NCI-H1092 (cell line): ENCODE data around the gene SDC4.
"Not testable (repeated sequence)": the region's sequence is repeated elsewhere in the genome, so short reads cannot be mapped to it uniquely, and the experiment has no call there.

ENCODE experiments used
- DNase-seq: peaks from one replicate; lab custom pipeline; 2025; lab: John Stamatoyannopoulos, UW

Gene SDC4

GRCh38 chr20:45363611-45364492 lies 15.6 kb upstream of the SDC4 start:
- DNase-seq = no peak

DNA sequence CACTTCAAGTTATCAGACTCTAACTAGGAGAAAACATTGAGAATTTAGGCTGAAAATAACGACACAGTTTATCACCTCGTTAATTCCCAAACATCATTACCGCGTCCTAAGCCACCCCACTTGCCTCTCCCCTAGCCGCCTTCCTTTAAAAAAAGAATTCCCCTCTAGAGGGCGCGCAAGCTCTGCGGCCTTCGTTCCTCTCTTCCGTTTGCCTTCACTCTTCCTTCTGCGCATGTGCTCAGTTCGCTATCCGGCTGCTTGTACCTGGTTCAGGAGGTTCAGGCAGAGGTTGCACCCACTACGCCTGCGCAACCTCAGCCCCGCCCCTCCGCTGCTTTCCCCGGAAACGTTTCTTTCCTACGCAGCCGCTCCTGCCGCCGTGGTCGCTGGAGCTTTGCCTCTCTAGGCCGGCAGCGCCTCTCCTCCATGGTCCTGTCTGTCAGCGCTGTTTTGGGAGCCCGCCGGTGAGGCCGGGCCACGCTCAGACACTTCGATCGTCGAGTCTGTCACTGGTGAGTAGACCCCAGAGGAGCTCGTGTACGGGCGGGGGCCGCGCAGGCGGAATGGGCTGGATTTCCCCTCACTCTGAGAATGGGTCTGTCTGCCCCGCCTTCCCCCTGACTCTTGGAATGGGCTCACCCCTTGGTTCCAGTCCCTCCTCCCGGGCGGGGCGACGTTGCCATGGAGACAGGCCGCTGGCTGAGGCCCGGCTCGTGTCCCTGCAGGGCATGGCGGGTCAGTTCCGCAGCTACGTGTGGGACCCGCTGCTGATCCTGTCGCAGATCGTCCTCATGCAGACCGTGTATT lies 14.8 kb upstream of the SDC4 start, which contains the start of gene SYS1:
Gene SYS1 (plus strand): TSS at position 353 of the 807 bp plus-strand sequence. CDS start 376 bp downstream, at position 729.
- DNase-seq = peak; percentile 99

DNA sequence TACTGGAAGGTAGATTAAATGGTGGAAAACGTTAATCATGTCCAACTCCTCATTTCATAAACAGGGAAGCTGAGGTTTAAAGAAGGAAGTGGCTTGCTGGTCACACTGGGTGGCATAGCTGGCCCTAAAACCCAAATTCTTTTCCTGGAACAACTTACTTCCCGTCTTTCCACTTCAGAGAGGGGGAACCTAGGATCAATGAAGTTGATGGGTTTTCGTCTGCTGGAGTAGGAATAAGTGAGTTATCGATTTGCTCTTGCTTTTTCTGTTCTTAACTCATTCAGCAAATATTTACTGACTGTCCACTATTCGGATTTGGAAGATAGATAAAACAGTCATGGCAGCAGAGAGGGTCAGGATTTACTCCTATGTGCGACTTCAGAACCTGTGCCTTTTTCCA lies 13.6 kb upstream of the SDC4 start:
- DNase-seq = no peak

DNA sequence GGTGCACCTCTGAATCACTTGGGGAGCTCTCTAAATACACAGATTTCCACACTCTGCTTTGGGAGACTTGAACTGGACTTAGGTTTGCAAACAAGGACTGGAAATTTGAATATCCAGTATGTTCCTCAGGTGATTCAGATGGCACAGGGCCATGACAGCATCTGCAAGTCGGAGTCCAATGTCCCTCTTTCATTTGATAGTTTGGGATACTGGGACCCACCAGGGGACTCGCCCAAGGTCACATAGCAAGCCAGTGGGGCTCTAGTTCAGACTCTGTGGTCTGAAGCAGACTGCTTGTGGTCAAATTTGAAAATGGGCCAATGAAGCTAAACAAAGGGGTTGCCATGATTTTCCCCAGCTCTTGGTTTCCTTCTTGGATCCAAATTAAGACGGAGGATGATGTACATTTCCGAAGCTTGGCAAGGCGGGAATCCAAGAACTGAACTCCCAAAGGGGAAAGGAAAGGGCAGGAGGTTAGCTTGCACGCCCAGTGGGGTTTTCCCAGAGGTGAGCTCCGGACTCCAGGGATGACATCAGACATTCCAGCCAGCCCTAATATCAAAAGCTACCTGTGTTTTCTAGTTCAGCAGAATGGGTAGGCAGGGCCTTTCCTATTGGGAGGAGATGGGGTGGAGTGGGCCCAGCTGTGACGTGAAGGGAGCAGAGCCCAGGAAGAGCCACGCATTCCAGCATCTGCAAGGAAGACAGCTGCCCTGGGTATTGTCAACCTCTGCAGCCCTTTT lies 11.4 kb upstream of the SDC4 start:
- DNase-seq = no peak

DNA sequence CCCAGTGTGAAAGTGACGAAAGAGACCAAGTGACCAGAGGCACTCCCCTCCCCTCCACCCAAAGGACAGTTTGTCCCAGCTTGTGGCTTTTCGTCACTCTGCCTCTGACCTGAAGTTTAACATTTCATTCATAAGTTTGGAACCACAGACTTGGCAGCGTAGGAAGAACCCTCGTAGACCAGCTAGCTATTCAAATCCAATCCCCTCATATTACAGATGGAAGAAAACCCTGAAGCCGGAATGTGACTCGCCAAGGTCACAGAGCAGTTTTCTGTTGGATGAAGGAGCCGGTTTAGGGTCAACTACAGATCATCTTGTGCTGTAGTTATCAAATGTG lies 10.8 kb upstream of the SDC4 start:
- no peak for DNase-seq

- no peak for DNase-seq
Observed at GRCh38 chr20:45358282-45359068, 10.3 kb upstream of the SDC4 start.

DNA sequence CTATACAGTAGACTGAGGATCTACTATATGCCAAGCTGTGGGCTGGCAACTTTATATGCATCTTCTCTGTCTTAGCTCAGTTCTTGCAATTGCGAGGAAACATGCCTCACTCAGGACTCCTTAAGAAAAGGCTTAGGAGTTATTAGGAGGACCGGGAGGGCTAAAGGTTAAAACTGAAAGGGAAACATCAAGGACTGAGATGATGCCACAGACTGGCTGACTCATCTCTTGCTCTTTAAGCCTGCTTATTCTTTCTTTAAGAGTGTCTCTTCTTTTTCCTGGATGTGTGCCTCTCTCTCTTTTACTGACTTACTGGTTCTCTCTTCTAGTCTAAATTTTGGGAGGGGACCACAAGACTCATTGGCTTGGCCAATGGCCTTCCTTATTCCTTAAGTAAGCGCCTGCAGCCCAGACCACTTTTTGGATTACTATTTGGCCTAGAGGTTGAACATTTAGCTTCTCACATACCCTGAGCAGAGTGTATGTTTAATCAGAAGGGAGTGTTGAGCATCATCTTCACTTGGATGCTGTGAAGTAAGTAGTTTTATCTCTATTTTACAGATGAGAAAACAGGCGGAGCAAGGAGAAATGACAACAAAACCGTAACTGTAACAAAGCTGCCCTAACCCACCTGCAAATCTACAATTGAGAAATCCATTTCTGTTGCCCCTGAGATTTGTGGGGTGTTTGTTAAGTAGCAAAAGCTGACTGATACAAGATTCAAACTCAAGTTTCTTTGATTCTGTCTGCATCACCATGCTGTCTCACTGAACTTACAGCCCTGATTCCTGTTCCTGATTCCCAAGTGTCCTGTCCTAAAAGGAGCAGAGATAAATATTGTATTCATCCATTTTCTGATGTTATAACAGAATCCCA lies 7.2 kb upstream of the SDC4 start:
- no peak for DNase-seq

DNA sequence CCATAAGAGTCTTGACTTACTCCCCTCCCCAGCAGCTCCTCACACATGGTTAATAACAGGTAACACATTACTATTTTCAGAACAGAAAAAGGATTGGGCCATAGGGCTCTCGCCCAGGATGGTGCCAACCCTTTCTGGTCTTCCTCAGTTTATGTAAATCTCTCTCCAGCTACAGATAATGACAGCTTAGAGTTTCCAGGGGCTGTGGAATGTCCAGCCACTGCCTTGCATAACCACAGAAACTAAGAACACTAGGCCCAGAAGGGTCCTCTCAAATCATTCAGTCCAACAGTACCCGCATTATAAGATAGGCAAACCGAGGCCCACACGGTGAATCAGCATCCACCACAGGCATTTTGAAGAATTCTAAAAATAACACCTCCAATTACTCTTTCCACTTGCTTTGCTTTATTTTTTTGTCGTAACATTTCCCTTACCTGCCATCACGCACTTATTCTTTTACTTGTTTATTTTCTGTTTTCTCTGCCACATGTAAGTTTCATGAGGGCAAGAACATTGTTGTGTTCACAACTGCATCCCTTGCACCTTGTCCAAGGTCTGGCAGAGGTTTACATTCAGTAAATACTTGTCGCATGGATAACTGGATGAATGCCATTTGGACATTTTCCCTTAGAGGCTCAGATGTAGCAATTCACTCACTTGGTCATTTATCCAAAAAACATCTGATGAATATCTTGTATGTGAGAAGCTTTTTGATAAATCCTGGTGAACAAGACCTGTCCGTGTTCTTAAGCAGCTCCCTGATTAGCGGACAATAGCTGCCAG lies 6.4 kb upstream of the SDC4 start:
- no peak for DNase-seq

DNA sequence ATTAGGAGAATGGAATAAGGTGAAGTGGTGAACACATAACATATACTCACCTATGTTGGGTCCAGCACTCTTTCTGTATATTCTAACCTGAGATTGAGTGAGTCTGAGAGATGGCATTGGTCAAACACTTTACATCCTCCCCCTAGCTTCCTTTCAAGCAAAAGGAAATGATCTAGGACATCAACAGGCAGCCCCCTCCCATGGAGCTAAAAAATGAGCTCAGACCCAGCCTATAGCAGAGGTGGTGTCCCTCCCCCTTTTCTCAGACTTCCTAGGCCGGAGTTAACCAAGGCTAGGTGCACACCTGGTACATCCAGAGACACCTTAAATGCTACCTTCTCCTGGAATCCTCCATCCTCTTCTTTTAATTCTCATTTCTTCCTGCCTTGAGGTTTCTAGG lies 5.5 kb upstream of the SDC4 start:
- no peak for DNase-seq

DNA sequence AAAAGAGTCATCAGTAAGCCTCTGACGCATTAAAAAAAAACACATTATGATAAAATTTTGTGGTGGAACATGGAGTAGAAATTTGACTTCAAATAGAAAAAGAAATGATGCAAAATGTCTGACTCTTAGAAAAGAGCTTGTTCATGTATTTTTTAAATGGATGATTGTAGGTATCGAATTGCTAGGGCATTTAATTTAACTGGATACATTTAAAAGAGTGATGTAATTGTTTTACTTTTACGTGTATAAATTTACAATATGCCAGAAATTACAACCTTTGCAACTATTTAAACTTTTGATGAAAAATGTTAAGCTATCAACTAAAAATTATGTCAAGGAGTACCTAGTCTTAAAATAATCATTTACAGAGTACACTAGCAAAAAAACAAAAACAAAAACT lies 4.5 kb upstream of the SDC4 start:
- no peak for DNase-seq

DNA sequence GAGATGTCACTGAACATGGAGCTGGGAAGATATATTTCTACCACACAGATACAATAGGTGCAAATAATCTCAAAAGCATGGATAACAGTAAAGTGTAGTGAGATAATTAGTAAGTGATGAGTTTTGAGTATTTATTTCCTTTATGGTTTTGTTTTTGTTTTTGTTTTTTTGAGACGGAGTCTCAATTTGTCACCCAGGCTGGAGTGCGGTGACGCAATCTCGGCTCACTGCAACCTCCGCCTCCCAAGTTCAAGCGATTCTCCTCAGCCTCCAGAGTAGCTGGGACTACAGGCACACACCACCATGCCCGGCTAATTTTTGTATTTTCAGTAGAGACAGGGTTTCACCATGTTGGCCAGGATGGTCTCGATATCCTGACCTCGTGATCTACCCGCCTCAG lies 2.6 kb upstream of the SDC4 start:
- not testable (repeated sequence) for DNase-seq

DNA sequence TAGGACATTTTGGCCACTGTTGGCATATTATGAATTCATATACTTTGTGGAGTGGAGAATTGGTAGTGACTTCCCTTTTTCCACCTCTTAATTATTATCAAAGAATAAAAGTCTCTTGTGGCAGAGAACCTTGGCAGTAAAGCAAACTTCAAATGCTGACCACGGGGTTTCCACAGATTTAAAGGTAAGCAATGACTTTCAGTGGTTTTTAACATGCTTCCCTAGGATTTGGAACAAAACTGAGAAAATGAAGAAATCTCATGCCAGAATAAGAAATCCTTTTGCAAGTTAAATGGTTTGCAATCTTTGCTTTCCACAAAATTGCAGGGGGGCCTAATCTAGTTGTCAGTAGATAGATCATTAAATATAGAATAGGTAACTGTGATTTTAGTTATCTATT lies 2.0 kb upstream of the SDC4 start:
- DNase-seq = no peak

DNA sequence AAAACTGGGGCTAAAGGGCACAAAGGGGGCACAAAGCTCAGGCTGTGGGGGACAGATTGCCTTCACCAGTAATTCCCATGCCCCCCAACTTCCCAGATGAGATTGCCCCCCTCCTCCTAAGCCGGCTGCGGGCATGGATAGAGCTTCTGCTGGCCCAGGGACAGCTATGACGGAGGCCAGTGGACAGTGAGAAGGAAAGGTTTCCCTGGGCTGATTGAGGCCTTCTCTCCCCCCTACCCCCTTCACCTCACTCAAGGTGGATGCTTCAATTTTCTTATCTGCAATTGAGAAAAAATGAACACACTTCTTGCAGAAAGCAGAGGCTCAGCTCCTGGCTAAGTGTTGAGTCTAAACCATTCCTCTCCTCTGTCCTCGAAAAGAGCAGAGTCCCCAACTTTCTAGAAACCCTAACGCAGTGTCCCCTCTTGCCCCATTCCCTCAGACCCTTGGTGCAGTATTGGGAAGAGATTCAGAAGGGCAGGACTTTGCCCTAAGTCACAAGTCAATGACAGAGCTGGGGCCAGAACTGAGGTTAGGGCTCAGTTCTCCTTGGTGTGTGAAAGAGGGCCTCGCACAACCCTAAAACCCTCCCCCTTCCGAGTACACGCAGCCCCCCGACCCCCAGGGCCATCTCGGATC lies 808 bp downstream of the SDC4 start:
- DNase-seq = no peak

- no peak for DNase-seq
Observed at GRCh38 chr20:45346851-45347250, 1.4 kb downstream of the SDC4 start.

- no peak for DNase-seq
Observed at GRCh38 chr20:45346291-45346718, 1.9 kb downstream of the SDC4 start.

- DNase-seq = no peak
Observed at GRCh38 chr20:45345104-45345936, 2.9 kb downstream of the SDC4 start.

GRCh38 chr20:45344168-45344860 lies 3.9 kb downstream of the SDC4 start:
- no peak for DNase-seq
